ENCODE results near the gene FCHO1.
A peak's percentile ranks its signal among the peaks of the same experiment; 100 is the strongest.
"Not testable (repeated sequence)": the region's sequence is repeated elsewhere in the genome, so short reads cannot be mapped to it uniquely, and the experiment has no call there.

FCHO1 gene

DNA sequence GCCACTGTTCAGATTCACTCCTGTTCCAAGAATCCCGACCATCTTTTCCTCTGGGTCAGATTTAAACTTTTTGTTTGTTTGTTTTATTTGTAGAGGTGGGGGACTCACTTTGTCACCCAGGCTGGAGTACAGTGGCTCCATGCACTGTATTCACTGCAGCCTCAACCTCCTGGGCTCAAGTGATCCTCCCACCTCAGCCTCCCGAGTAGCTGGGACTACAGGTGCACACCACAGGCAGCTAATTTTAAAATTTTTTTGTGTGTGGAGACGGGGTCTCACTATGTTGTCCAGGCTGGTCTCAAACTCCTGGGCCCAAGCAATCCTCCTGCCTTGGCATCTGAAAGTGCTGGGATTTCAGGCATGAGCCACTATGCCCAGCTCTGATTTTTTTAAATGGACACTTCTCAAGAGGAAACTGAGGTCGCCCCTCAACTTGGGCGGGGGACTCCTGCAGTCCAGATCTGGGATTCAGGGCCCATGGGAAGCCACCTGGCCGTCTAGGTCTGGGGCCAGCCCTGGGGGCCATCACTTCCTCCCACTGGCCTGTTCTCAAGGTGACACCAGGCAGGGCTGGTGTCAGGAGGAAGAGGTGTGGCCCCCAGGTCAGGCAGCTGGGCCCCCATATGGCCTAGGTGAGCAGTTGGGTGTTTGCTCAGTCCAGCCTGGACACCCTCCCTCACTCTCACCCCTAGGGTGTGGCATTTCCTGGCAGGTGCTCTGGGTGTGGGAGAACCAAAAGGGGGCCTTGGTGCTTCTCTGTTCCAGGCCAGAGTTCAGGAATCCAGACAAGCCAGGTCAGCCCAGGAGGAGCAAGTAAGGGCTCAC lies 44.9 kb downstream of the FCHO1 start:
- DNase-seq, result no peak

DNA sequence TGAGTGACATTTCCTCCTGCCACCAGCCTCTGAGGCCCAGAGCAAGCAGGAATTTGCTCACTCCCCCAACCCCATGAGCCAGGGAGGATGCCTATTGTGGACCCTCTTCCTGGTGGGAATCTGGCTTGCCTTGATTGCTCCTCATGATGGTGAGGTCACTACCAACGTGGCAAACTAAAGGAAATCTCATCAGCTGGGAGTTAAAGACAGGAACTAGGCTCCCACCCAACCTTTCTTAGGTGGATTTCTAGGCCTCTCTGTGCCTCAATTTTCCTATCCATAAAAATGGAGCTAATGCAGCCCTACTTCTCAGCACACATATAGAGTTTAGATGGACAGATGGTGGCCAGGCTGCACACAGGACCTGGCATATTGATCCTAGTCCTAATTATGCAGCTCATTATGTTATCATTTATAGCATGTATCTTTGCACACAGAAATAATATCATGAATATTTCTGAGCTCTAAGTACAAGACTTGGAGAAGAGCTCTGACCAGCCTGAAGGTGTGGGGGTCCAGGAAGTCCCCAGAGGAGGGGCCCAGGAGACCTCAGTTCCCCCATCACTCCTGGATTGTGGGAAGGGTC lies 45.7 kb downstream of the FCHO1 start:
- no peak for DNase-seq

- DNase-seq, result no peak
These were observed 46.3 kb downstream of the FCHO1 start for GRCh38 chr19:17797424-17798201.

- not testable (repeated sequence) for DNase-seq
These were observed 47.3 kb downstream of the FCHO1 start for GRCh38 chr19:17798599-17798998.

DNA sequence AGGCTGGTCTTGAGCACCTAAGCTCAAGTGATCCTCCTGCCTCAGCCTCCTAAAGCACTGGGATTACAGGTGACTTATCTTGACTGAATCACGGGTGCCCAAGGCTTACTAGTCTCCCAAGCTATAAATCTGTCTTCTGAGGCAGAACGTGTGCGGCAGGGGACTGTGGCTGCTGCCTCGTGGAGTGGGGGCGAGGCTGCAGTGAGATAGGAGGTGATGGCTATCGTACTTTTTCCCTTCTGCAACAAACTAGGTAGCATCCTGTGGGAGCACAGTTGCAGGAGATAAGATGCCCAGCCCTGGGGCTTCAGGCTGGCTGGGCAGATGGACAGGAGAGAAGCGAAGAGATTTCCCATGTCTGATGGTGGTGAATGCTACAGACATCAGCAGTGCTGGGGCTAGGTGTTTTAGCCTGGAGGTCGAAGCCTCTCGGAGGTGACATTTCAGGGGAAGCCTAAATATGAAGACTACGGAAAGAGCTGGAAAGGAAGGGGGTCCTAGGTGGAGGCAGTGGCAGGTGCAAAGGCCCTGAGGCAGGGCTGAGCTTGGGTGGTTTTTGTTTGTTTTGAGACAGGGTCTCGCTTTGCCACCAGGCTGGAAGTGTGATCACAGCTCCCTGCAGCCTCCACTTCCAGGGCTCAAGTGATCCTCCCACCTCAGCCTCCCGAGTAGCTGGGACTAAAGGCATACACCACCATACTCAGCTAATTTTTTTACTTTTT lies 51.0 kb downstream of the FCHO1 start:
- DNase-seq, result no peak

DNA sequence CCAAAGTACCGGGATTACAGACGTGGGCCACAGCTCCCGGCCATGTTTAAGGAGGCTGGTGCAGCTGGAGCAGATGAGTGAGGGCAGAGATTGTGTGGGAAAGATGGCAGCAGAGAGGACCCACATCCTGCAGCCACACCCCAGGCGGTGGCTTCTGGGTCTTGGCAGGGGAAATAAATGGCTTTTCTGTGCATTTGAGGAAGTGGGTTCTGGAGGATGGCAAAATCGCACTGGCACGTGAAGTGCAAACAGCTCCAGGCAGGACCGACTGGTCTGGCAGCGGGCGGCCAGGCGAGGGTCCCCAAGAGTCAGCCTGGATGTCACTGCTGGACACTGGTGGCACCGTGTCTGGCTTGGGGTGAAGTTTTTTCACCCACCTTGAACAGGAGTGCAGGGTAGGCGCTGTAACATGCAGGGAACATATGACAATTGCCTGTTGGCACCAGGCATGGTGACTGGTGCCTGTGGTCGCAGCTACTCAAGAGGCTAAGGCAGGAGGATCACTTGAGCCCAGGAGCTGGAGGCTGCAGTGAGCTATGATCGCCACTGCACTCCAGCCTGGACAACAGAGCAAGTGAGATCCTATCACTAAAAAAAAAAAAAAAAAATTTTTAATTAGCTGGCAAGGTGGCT lies 52.1 kb downstream of the FCHO1 start:
- no peak for DNase-seq

DNA sequence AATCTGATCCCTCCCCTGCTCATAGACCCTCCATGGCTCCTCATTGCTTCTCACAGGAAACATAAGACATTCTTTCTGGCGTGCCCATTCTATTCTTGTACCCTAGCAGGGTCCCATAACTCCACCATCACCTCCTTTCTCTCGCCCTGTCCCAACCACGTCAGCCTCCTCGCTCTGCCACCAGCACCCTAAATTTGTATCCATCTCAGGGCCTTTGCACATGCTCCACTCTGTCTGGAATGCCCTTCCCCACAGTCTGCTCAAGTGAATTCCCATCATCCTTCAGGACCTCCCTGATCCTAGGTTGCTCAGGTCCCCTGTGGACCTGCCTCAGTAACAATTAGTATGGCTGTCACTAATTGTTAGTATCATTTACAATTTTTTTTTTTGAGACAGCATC lies 54.1 kb downstream of the FCHO1 start:
- DNase-seq, result no peak

DNA sequence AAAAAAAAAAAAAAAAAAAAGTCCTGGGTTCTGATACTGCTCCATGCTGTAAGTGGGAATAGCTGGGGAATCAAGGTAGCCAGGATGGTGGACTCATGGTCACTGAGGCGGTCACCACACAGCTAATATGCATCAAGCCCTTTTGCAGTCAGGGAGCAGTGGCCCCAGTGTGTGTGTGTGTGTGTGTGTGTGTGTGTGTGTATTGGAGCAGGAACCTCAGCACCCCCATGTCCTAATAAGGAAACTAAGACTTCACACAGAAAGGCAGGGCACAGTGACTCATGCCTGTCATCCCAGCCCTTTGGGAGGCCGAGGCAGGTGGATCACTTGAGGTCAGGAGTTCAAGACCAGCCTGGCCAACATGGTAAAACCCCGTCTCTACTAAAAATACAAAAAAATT lies 55.7 kb downstream of the FCHO1 start:
- no peak for DNase-seq

GRCh38 chr19:17807731-17808316 lies 56.5 kb downstream of the FCHO1 start:
- no peak for DNase-seq

GRCh38 chr19:17811103-17811502 lies 59.8 kb downstream of the FCHO1 start:
- DNase-seq, result no peak

GRCh38 chr19:17811681-17812080 lies 60.4 kb downstream of the FCHO1 start:
- DNase-seq, result no peak

GRCh38 chr19:17812099-17812498 lies 60.8 kb downstream of the FCHO1 start:
- DNase-seq, result no peak

GRCh38 chr19:17817668-17818363 lies 66.5 kb downstream of the FCHO1 start:
- DNase-seq, result no peak

DNA sequence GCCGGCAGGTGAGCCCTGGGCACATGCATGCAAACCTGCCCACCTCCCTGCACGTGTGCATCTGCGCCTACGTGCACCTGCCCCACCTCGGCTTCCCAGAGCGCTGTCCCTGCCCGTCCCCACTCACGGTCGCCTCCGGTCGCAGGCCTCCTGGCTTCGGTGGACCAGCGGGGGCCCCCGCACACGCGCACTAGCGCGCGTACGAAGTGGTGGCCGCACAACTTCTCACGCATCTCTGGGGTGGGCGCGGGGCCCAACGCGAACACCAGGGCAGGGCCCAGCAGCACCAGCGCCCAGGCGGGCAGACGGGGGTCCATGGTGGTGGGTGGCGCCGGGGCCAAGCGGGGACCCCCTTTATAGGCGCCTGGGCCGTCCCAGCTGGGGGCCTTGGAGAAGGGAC lies 69.9 kb downstream of the FCHO1 start, which contains the start of gene INSL3:
TSS of gene INSL3 (minus strand) at position 330 of the 400 bp plus-strand sequence. CDS start at position 317, 13 bp downstream.
- DNase-seq, result no peak

- DNase-seq, result no peak
These were observed 73.1 kb downstream of the FCHO1 start for GRCh38 chr19:17824339-17824738.

DNA sequence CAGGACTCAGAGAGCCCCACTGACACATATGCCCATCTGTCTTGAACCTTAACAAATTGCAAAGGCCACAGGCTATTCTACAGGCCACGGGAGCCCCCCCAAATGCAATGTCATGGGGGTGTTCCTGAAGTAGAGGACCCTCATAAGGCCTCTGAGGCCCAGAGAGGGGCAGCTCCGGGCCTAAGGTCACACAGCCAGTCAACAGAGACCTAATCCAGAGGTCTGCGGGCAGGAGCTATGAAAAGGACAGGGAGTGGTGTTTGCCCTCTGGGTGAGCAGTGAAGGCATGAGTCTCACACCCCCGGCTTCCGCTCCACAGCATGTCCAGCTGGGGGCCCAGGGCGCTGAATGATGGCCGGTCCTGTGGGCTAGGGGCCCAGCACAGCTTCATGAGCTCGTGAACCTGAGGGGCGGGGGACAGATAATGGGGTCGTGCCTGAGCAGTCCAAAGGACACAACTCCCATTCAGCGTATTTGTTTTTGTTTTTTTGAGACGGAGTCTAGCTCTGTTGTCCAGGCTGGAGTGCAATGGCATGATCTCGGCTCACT lies 75.3 kb downstream of the FCHO1 start:
- DNase-seq, result no peak

GRCh38 chr19:17829855-17830566 lies 78.7 kb downstream of the FCHO1 start:
- no peak for DNase-seq

DNA sequence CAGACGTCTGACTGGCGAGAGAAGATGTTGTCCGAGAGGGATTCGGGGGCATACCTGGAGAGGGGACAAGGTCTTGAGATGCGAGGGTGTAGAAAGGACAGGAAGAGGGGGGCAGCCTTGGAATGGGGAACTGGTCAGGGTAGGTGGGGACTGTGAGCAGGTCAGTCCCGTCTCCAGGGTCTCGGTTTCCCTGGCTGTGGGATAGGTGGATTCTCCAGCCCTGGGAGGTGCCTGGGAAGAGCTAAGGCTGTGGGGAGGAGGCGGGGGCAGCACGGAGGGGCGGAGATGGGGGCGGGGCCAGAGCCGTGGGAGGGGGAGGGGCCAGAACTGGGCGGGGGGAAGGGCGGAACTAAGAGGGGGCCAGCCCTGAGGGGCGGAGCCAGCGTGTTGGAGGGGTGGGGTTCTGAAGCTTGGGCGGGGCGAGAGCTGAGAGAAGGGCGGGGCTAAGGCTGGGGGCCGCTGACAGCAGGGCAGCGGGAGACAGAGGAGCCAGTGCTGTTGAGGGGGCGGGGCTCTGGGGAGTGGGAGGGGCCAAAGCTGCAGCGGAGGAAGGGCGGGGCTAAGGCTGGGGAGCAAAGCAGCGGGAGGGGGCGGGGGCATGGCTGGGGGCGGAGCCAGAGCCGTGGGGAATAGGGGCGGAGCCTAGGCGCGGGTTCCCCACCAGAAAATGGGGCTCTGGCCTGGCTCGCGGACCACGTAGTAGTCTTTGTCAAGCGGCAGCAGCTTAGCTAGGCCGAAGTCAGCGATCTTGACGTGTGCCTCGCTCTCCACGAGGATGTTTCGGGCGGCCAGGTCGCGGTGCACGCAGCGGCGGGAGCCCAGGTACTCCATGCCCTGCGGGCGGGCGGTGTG lies 79.5 kb downstream of the FCHO1 start:
- DNase-seq, result peak; percentile 51

DNA sequence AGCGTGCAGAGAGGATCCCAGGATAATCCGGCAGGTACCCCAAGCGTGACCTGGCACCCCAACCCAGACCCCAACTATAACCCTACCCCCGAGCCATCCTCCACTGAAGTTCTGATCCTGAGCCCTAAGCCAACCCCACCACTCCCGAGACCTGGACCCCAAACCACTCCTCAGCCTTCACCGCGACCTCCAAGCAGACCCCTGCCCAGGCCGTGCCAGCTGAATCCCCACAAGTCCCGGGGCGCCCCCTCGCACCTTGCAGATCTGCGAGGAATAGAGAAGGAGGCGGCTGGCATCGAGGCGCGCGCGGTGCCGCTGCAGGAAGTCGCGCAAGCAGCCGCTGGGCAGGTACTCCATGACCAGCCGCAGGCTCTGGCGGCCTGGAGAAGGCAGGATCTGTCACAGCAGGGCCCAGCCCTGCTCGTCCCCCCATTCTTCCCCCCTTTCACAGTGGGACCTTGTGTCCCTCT lies 80.2 kb downstream of the FCHO1 start:
- DNase-seq, result no peak

All from activated CD4-positive, alpha-beta T cell treated with anti-CD3 and anti-CD28 coated beads, Interleukin-2, amount 50 U/mL, for 1 hour (primary cell).